SK-N-MC (cell line): Measurements from ENCODE around the gene SH2D2A.

ENCODE experiments used
- EZH2 ChIP-seq: fragments of 200-600 bp; sonication (generic); IDR thresholded peaks from one replicate; pipeline ENCODE4 v1.6.1; 2017; ENCODE audit warnings: antibody characterized with exemption
- POLR2AphosphoS5 ChIP-seq: IDR thresholded peaks from 2 replicates; pipeline ENCODE4 v1.6.1; 2012; ENCODE audit warnings: mild to moderate bottlenecking, low read depth, low read length, borderline replicate concordance

GRCh38 chr1:156756355-156756754 is 60.3 kb downstream of the SH2D2A start:
- TF ChIP-seq POLR2AphosphoS5 (no peak), EZH2 (no peak)
